NCI-H1436 (cell line): ENCODE results near the gene CCDC61.

Source experiments
- DNase-seq: peaks from one replicate; lab custom pipeline; 2025; lab: John Stamatoyannopoulos, UW

CCDC61 gene

GRCh38 chr19:46015687-46016425 is 20.6 kb downstream of the CCDC61 start:
- no peak for DNase-seq

GRCh38 chr19:46016426-46017094 is 21.3 kb downstream of the CCDC61 start:
- peak; percentile 83 for DNase-seq

GRCh38 chr19:46017095-46017429 is 21.8 kb downstream of the CCDC61 start:
- no peak for DNase-seq

GRCh38 chr19:46017874-46018675 is 22.8 kb downstream of the CCDC61 start:
- no peak for DNase-seq

- no peak for DNase-seq
Observed at GRCh38 chr19:46018729-46019251, 23.5 kb downstream of the CCDC61 start.

GRCh38 chr19:46019270-46019669 is 24.0 kb downstream of the CCDC61 start:
- DNase-seq = no peak

- DNase-seq = no peak
Observed at GRCh38 chr19:46020819-46021125, 25.5 kb downstream of the CCDC61 start.

- DNase-seq = no peak
Observed at GRCh38 chr19:46021531-46022041, 26.3 kb downstream of the CCDC61 start.

GRCh38 chr19:46022061-46022430 is 26.8 kb downstream of the CCDC61 start:
- DNase-seq = no peak

- no peak for DNase-seq
Observed at GRCh38 chr19:46022431-46023310, 27.4 kb downstream of the CCDC61 start, which contains the start of gene PGLYRP1. Gene PGLYRP1 (minus strand): TSS chr19:46023053. CDS start chr19:46023021, 32 bp downstream.

GRCh38 chr19:46023311-46023779 is 28.1 kb downstream of the CCDC61 start:
- DNase-seq = no peak

- no peak for DNase-seq
Observed at GRCh38 chr19:46025835-46026234, 30.6 kb downstream of the CCDC61 start.

GRCh38 chr19:46030812-46031550 is 35.7 kb downstream of the CCDC61 start:
- no peak for DNase-seq

GRCh38 chr19:46031781-46032596 is 36.7 kb downstream of the CCDC61 start:
- no peak for DNase-seq

- no peak for DNase-seq
Observed at GRCh38 chr19:46032597-46033025, 37.3 kb downstream of the CCDC61 start.

GRCh38 chr19:46033401-46033800 is 38.1 kb downstream of the CCDC61 start:
- DNase-seq = no peak

- no peak for DNase-seq
Observed at GRCh38 chr19:46035546-46035945, 40.3 kb downstream of the CCDC61 start.

GRCh38 chr19:46035986-46036743 is 40.9 kb downstream of the CCDC61 start:
- DNase-seq = no peak

- no peak for DNase-seq
Observed at GRCh38 chr19:46036744-46037128, 41.5 kb downstream of the CCDC61 start.
